ENCODE measurements around the gene HPRT1. TPM values are rescaled to one million over a fixed set of nuclear protein-coding genes. Genes with fewer than 3 reads are reported as not detected.

HPRT1 gene
- total RNA-seq, 4 donors from 2014 or later = 11.6 to 19.4 (median 17.6) TPM

DNA sequence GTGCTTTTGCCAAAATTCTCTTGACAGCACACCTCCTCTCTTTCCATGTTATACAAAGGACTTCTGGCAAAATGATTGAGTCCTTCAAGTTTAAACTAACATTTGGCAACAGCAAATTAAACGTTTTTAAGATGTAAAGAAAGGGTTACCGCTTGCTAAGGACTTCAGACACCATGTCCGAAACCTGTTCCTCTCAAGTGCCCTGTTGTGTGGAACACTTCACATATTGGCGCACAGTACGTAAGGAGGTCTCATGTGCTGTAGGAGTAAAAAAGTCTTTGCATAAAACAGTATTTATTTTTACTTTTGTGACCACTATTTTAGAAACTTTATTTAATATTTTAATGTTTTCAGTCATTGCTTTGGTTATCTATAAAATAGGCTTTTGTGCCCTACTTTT, 33.7 kb upstream of the HPRT1 start:
- Histone ChIP-seq H3K4me1 (no peaks in the 10 kb centered on the region), H3K9me3 (no peaks in the 10 kb centered on the region), H3K4me3 (no peak overlapping the region), H3K36me3 (no peaks in the 10 kb centered on the region), H3K27me3 (no peaks in the 10 kb centered on the region), H3K27ac (no peak overlapping the region)
- no peak for DNase-seq
- TF ChIP-seq POLR2A (IDR thresholded peaks at IDR 0.05) = no peak
- TF ChIP-seq, protein P1, sequence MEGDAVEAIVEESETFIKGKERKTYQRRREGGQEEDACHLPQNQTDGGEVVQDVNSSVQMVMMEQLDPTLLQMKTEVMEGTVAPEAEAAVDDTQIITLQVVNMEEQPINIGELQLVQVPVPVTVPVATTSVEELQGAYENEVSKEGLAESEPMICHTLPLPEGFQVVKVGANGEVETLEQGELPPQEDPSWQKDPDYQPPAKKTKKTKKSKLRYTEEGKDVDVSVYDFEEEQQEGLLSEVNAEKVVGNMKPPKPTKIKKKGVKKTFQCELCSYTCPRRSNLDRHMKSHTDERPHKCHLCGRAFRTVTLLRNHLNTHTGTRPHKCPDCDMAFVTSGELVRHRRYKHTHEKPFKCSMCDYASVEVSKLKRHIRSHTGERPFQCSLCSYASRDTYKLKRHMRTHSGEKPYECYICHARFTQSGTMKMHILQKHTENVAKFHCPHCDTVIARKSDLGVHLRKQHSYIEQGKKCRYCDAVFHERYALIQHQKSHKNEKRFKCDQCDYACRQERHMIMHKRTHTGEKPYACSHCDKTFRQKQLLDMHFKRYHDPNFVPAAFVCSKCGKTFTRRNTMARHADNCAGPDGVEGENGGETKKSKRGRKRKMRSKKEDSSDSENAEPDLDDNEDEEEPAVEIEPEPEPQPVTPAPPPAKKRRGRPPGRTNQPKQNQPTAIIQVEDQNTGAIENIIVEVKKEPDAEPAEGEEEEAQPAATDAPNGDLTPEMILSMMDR (IDR thresholded peaks at IDR 0.05) = no peak

DNA sequence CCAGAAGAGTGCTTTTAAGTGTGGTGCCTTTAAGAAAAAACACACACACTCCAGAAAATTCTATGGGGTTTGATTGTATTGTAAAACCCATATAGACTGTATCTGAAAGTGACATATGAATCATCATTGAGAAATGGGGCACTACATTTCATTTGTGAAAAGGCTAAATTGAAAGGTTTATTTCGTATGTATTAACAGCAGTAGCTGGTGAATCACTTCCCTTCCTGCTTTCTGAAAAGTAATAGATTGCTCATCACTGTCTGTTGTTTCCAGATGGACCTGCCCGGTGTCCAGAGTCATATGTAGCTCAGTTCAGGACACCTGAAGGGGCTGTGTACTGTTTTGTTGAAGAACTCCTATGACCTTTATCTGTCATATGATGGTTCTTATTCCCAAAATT, 28.1 kb upstream of the HPRT1 start:
- Histone ChIP-seq H3K27me3 (no peaks in the 10 kb centered on the region), H3K27ac (no peak overlapping the region), H3K36me3 (no peaks in the 10 kb centered on the region), H3K9me3 (no peaks in the 10 kb centered on the region), H3K4me1 (no peaks in the 10 kb centered on the region), H3K4me3 (no peak overlapping the region)
- no peak for DNase-seq
- TF ChIP-seq, protein P1 (IDR thresholded peaks at IDR 0.05) = no peak
- TF ChIP-seq POLR2A (IDR thresholded peaks at IDR 0.05) = no peak

DNA sequence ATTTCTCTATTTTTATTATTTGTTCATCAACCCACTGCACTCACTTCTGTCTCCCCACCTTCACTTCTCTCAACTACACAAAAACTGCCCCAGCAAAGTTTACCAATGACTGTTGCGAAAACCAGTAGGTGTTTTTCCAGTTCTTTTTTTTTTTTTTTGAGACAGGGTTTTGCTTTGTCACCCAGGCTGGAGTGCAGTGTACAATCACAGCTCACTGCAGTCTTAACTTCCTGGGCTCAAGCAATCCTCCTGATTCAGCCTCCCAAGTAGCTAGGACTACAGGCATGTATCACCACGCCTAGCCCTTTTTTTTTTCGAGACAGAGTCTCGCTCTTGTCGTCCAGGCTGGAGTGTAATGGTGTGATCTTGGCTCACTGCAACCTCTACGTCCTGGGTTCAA, 24.1 kb upstream of the HPRT1 start:
- H3K4me3 ChIP-seq = no peak overlapping the region
- H3K27me3 ChIP-seq = no peaks in the 10 kb centered on the region
- DNase-seq = no peak
- no peak overlapping the region for H3K27ac ChIP-seq
- H3K4me1 ChIP-seq = no peaks in the 10 kb centered on the region
- no peaks in the 10 kb centered on the region for H3K36me3 ChIP-seq
- no peaks in the 10 kb centered on the region for H3K9me3 ChIP-seq
- no peak for TF ChIP-seq POLR2A (IDR thresholded peaks at IDR 0.05)
- TF ChIP-seq, protein P1 (IDR thresholded peaks at IDR 0.05) = no peak

DNA sequence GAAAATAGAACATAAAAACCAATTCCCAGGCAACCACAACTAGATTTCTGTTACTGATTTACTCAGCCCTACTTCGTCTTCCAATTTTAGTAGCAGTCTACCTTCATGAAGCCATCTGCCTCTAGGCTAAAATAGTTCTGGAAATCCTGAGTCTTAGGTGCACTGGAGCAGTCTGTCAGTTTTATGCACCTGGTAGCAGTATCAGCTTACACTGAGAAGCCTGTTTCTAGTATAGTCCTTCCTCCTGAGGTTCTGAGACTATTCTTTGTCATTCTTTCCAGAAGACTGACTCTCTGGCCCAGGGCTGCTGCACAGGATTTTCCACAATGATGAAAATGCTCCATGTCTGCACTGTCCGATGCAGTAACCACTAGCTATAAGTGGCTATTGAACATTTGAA, 16.9 kb upstream of the HPRT1 start:
- TF ChIP-seq, protein P1 (IDR thresholded peaks at IDR 0.05) = no peak
- TF ChIP-seq POLR2A (IDR thresholded peaks at IDR 0.05) = no peak
- Histone ChIP-seq H3K9me3 (no peaks in the 10 kb centered on the region), H3K27me3 (no peaks in the 10 kb centered on the region), H3K36me3 (no peaks in the 10 kb centered on the region), H3K4me3 (no peak overlapping the region), H3K27ac (no peak overlapping the region), H3K4me1 (no peaks in the 10 kb centered on the region)
- DNase-seq = no peak

DNA sequence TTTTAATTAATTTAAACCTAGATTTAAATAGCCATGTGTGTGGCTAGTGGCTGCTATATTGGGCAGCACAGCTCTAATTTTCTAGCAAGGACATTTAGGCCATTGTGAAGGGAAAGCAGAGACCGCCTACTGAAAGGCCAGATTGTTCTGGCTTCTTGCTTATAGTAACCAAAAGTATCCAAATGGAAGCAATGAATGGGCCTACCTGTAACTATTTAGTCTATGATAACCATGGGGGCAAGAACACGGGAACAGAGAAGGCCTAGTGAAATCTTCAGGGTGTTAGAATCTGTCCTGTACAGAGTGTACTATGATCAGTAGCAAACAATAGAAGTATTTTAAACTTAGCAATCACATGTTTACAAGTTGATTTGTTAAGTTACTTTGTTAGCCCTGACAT, 16.5 kb upstream of the HPRT1 start:
- Histone ChIP-seq H3K9me3 (no peaks in the 10 kb centered on the region), H3K36me3 (no peaks in the 10 kb centered on the region), H3K4me1 (no peaks in the 10 kb centered on the region), H3K4me3 (no peak overlapping the region), H3K27me3 (no peaks in the 10 kb centered on the region), H3K27ac (no peak overlapping the region)
- no peak for TF ChIP-seq POLR2A (IDR thresholded peaks at IDR 0.05)
- TF ChIP-seq, protein P1 (IDR thresholded peaks at IDR 0.05) = no peak
- DNase-seq = no peak

DNA sequence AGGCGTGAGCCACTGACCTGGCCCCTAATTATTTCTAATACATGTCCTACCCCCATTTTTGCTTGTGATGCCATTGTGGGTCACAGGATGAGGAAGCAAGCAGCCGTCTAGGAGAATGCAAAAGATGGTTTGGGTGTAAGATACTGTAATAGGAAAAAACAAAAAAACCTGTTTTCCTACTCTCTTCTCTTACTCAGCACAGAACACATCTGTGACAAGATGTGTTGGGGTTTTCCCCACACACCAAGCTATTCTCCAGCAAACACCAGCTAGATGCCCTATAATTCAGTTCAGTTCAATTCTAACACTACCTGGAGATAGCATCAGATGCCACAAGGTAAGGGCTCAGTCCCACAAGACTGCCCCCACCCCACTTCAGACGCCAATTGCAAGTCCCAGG, 15.3 kb upstream of the HPRT1 start:
- no peak for DNase-seq
- TF ChIP-seq POLR2A (IDR thresholded peaks at IDR 0.05) = no peak
- TF ChIP-seq, protein P1 (IDR thresholded peaks at IDR 0.05) = no peak

More for the DNA sequence above, 15.3 kb upstream of the HPRT1 start:
- Histone ChIP-seq H3K27ac (no peak overlapping the region), H3K27me3 (no peaks in the 10 kb centered on the region), H3K36me3 (no peaks in the 10 kb centered on the region), H3K4me3 (no peak overlapping the region), H3K9me3 (no peaks in the 10 kb centered on the region), H3K4me1 (no peaks in the 10 kb centered on the region)

Data from Peyer's patch (tissue), 4 donors.